K562 (cell line): ENCODE data around the gene B4GALT4. TPM values are rescaled to one million over a fixed set of nuclear protein-coding genes. Genes with fewer than 3 reads are reported as not detected.

ENCODE experiments used
- CBFB ChIP-seq: sonication (generic); formaldehyde crosslinking; IDR thresholded peaks from 2 replicates; pipeline ENCODE4 v1.4.0; 2020; ENCODE audit warnings: mild to moderate bottlenecking, missing genetic modification reagents
- CREM ChIP-seq: IDR thresholded peaks from 2 replicates; pipeline ENCODE4 v1.6.1; 2014; ENCODE audit warnings: antibody characterized with exemption, low read depth
- CSDE1 ChIP-seq, 2 experiments: fragments of 450-650 bp; IDR thresholded peaks; 2 replicates each; pipeline ENCODE4 v1.6.1; 2016; ENCODE audit warnings: mild to moderate bottlenecking in 1 of 2
- ELF1 ChIP-seq: fragments of 200-800 bp; sonication (Bioruptor generic); IDR thresholded peaks from 2 replicates; pipeline ENCODE4 v1.6.1; 2016; ENCODE audit warnings: missing genetic modification characterization, missing compliant biosample characterization
- EZH2 ChIP-seq: IDR thresholded peaks from 2 replicates; pipeline ENCODE4 v1.6.1; 2012; ENCODE audit warnings: low read depth, mild to moderate bottlenecking, inconsistent platforms, low read length, borderline replicate concordance
- GATAD2A ChIP-seq: fragments of 450-650 bp; IDR thresholded peaks from 2 replicates; pipeline ENCODE4 v1.6.1; 2017
- MECOM ChIP-seq: fragments of 250-450 bp; sonication (Bioruptor Pico); IDR thresholded peaks from 2 replicates; pipeline ENCODE4 v1.8.0; 2022; ENCODE audit warnings: inconsistent platforms
- NFIC ChIP-seq: fragments of 450-650 bp; IDR thresholded peaks from 2 replicates; pipeline ENCODE4 v1.6.1; 2017; ENCODE audit warnings: mild to moderate bottlenecking, inconsistent platforms
- POLR2AphosphoS2 ChIP-seq: IDR thresholded peaks from 2 replicates; pipeline ENCODE4 v1.6.1; 2012; ENCODE audit warnings: low read length, improper control_type of control experiment
- PTRF ChIP-seq: fragments of 450-650 bp; IDR thresholded peaks from 2 replicates; pipeline ENCODE4 v1.6.1; 2016; ENCODE audit warnings: mild to moderate bottlenecking, missing genetic modification characterization, missing compliant biosample characterization
- SMARCA4 ChIP-seq: fragments of 450-650 bp; IDR thresholded peaks from 2 replicates; pipeline ENCODE4 v1.6.1; 2016
- SRSF1 ChIP-seq: fragments of 200-400 bp; formaldehyde crosslinking; IDR thresholded peaks from 2 replicates; pipeline ENCODE4 v1.6.1; 2017; ENCODE audit warnings: mild to moderate bottlenecking, low read depth, low read length, moderate library complexity
- TAL1 ChIP-seq: fragments of 450-650 bp; IDR thresholded peaks from 2 replicates; pipeline ENCODE4 v1.6.1; 2016; ENCODE audit warnings: mild to moderate bottlenecking
- ZNF133 ChIP-seq: fragments of 250-450 bp; sonication (Bioruptor Pico); IDR thresholded peaks from 2 replicates; pipeline ENCODE4 v1.4.0; 2020; ENCODE audit warnings: mild to moderate bottlenecking
- ZNF445 ChIP-seq: fragments of 250-450 bp; sonication (Bioruptor Pico); IDR thresholded peaks from 2 replicates; pipeline ENCODE4 v1.4.0; 2020; ENCODE audit warnings: low read depth, mild to moderate bottlenecking, moderate library complexity
- ZNF644 ChIP-seq: fragments of 200-800 bp; sonication (Bioruptor generic); IDR thresholded peaks from 2 replicates; pipeline ENCODE4 v1.6.1; 2016; ENCODE audit warnings: low read depth, missing genetic modification characterization, missing compliant biosample characterization
- polyA plus RNA-seq, 8 experiments: library from polyadenylated mRNA; depleted of rRNA in 4 of 8; stranded (reverse) in 5 of 8; unstranded in 3 of 8; fragments of >200 nt; fragmentation: Nextera tagmentation in 2 of 8; fragmentation: Illumina TruSeq in 1 of 8; extraction: Ambion mirVana in 2 of 8; extraction: Trizol in 1 of 8; gene quantifications; 2 replicates each; pipeline versions ENCODE4 v1.2.1 to v1.2.3, GENCODE V29; 2011 to 2014; ENCODE audit warnings: inconsistent platforms in 1 of 8, missing spikeins in 1 of 8
- total RNA-seq, 7 experiments: library from RNA; depleted of rRNA in 6 of 7; stranded (reverse); fragments of >200 nt in 6 of 7; fragmentation: Illumina TruSeq in 2 of 7; extraction: Trizol in 2 of 7; gene quantifications; 2 replicates each; pipeline versions ENCODE4 v1.2.1 to v1.2.3, GENCODE V29; 2011 to 2021; ENCODE audit warnings: low replicate concordance in 1 of 7
- TF ChIP-seq, protein P1 (sequence below), 2 experiments: fragments of 450-650 bp; IDR thresholded peaks; 2 replicates each; pipeline ENCODE4 v1.6.1; 2016; ENCODE audit warnings: mild to moderate bottlenecking in 2 of 2, borderline replicate concordance in 1 of 2, low read depth in 1 of 2, moderate library complexity in 1 of 2
- TF ChIP-seq, protein P2 (sequence below): fragments of 250-450 bp; sonication (Bioruptor Pico); IDR thresholded peaks from 2 replicates; pipeline ENCODE4 v1.5.0; 2021; ENCODE audit warnings: mild to moderate bottlenecking, borderline replicate concordance
- TF ChIP-seq, protein P3 (sequence below): fragments of 450-650 bp; IDR thresholded peaks from 2 replicates; pipeline ENCODE4 v1.6.1; 2016; ENCODE audit warnings: borderline replicate concordance

The B4GALT4 gene
- total and polyA plus RNA-seq, 9 of the 15 experiments (the other 6 are each of a cell fraction or from before 2014, with no cell fraction given) = 8.2 to 17.8 (median 12.2) TPM

DNA sequence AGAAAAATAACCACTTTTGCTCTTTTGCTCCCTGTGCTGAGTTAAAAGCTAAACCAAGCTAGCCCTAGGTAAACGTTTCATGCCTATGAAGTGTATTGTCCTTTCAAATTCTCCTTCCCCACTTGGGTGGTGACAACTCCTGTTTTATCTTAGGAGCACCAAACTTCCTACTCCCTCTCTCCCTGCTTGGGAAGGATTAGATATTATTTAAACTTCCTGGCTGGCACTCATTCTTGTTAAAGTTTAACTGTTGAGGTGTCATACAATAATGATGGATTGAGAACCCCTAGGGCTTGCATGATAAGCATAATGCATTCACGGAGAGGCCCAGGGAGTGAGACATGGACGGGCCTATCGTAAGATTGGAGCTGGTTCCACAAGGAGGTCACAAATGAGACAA, 29.5 kb downstream of the B4GALT4 start (continued):
- TF ChIP-seq, protein P1, sequence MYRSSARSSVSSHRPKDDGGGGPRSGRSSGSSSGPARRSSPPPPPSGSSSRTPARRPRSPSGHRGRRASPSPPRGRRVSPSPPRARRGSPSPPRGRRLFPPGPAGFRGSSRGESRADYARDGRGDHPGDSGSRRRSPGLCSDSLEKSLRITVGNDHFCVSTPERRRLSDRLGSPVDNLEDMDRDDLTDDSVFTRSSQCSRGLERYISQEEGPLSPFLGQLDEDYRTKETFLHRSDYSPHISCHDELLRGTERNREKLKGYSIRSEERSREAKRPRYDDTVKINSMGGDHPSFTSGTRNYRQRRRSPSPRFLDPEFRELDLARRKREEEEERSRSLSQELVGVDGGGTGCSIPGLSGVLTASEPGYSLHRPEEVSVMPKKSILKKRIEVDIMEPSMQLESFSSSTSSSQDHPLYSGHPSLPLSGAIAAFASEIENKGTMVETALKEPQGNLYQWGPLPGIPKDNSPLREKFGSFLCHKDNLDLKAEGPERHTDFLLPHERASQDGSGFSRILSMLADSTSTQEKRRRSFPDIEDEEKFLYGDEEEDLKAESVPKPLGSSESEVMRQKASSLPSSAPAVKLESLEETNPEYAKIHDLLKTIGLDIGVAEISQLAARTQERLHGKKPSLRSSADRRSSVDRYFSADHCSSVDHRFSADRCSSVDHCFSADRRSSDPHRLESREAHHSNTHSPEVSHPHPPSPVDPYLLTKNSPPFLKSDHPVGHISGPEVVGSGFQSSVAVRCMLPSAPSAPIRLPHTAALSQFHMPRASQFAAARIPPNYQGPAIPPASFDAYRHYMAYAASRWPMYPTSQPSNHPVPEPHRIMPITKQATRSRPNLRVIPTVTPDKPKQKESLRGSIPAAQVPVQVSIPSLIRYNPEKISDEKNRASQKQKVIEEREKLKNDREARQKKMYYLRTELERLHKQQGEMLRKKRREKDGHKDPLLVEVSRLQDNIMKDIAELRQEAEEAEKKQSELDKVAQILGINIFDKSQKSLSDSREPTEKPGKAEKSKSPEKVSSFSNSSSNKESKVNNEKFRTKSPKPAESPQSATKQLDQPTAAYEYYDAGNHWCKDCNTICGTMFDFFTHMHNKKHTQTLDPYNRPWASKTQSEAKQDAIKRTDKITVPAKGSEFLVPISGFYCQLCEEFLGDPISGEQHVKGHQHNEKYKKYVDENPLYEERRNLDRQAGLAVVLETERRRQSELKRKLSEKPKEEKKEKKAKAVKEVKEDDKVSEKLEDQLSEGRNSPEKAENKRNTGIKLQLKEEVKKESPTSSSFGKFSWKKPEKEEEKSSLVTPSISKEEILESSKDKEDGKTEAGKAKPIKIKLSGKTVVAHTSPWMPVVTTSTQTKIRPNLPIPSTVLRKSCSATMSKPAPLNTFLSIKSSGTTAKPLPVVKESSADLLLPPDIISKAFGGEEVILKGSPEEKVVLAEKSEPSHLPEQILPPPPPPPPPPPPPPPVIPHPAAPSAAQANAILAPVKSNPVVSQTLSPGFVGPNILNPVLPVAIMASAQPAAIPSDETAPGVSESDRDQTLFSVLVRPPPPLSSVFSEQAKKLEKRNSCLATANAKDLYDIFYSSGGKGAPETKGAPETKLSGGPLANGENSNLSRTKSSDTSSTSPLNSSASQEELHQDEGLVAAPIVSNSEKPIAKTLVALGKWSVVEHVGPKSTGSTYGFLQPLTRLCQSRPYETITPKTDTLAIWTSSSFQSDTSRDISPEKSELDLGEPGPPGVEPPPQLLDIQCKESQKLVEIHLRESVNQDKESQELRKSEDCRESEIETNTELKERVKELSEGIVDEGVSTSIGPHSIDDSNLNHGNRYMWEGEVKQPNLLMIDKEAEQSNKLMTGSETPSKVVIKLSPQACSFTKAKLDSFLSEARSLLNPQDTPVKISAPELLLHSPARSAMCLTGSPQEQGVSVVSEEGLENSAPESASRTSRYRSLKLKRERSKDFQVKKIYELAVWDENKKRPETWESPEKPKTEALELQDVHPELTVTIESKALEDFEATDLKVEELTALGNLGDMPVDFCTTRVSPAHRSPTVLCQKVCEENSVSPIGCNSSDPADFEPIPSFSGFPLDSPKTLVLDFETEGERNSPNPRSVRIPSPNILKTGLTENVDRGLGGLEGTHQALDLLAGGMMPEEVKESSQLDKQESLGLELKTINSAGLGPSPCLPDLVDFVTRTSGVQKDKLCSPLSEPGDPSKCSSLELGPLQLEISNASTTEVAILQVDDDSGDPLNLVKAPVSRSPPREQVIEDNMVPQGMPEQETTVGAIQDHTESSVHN (IDR thresholded peaks at IDR 0.05; ENCODE audit: borderline replicate concordance in 1 of 2, low read depth in 1 of 2) = no peak
- TF ChIP-seq, protein P2, sequence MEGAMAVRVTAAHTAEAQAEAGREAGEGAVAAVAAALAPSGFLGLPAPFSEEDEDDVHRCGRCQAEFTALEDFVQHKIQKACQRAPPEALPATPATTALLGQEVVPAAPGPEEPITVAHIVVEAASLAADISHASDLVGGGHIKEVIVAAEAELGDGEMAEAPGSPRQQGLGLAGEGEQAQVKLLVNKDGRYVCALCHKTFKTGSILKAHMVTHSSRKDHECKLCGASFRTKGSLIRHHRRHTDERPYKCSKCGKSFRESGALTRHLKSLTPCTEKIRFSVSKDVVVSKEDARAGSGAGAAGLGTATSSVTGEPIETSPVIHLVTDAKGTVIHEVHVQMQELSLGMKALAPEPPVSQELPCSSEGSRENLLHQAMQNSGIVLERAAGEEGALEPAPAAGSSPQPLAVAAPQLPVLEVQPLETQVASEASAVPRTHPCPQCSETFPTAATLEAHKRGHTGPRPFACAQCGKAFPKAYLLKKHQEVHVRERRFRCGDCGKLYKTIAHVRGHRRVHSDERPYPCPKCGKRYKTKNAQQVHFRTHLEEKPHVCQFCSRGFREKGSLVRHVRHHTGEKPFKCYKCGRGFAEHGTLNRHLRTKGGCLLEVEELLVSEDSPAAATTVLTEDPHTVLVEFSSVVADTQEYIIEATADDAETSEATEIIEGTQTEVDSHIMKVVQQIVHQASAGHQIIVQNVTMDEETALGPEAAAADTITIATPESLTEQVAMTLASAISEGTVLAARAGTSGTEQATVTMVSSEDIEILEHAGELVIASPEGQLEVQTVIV (CRISPR knock-in tag) = no peak
- TF ChIP-seq CREM (0 out of 2 replicates have a peak, but pooled peaks have one; percentile 22), CBFB (CRISPR knock-in tag) (no peak), GATAD2A (no peak), SMARCA4 (peak; percentile 65), ZNF644 (tag) (no peak), ZNF133 (CRISPR knock-in tag) (no peak), ZNF445 (no peak), SRSF1 (no peak), NFIC (peak; percentile 41), CSDE1 (IDR thresholded peaks at IDR 0.05) (no peak), TAL1 (peak; percentile 51), POLR2AphosphoS2 (no peak), MECOM (CRISPR knock-in tag) (no peak), ELF1 (no peak), PTRF (tag) (no peak), EZH2 (no peak)
- TF ChIP-seq, protein P3, sequence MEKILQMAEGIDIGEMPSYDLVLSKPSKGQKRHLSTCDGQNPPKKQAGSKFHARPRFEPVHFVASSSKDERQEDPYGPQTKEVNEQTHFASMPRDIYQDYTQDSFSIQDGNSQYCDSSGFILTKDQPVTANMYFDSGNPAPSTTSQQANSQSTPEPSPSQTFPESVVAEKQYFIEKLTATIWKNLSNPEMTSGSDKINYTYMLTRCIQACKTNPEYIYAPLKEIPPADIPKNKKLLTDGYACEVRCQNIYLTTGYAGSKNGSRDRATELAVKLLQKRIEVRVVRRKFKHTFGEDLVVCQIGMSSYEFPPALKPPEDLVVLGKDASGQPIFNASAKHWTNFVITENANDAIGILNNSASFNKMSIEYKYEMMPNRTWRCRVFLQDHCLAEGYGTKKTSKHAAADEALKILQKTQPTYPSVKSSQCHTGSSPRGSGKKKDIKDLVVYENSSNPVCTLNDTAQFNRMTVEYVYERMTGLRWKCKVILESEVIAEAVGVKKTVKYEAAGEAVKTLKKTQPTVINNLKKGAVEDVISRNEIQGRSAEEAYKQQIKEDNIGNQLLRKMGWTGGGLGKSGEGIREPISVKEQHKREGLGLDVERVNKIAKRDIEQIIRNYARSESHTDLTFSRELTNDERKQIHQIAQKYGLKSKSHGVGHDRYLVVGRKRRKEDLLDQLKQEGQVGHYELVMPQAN = no peak
